Suprapubic skin (tissue), 4 donors: ENCODE measurements around the gene NLRC5.

Source experiments
- POLR2A ChIP-seq, 2 donors: fragments of 450-650 bp; IDR thresholded peaks; one replicate each; pipeline ENCODE4 v1.6.1; 2017; ENCODE audit warnings: antibody characterized with exemption in 2 of 2, mild to moderate bottlenecking in 2 of 2, moderate library complexity in 2 of 2
- POLR2AphosphoS5 ChIP-seq, 3 donors: sonication (generic); formaldehyde crosslinking; IDR thresholded peaks; one replicate each; pipeline ENCODE4 v1.6.1; 2017; ENCODE audit warnings: antibody characterized with exemption in 3 of 3
- TF ChIP-seq, protein P1 (sequence below), 2 donors: fragments of 200-600 bp in 1 of 2; fragments of 450-650 bp in 1 of 2; sonication (generic) in 1 of 2; IDR thresholded peaks; one replicate each; pipeline ENCODE4 v1.5.1; 2016 to 2019; ENCODE audit warnings: antibody characterized with exemption in 2 of 2, mild to moderate bottlenecking in 1 of 2, moderate library complexity in 1 of 2

GRCh38 chr16:57112403-57113041, 123.2 kb downstream of the NLRC5 start:
- TF ChIP-seq POLR2AphosphoS5 (IDR thresholded peaks at IDR 0.05): no peak
- TF ChIP-seq, protein P1, sequence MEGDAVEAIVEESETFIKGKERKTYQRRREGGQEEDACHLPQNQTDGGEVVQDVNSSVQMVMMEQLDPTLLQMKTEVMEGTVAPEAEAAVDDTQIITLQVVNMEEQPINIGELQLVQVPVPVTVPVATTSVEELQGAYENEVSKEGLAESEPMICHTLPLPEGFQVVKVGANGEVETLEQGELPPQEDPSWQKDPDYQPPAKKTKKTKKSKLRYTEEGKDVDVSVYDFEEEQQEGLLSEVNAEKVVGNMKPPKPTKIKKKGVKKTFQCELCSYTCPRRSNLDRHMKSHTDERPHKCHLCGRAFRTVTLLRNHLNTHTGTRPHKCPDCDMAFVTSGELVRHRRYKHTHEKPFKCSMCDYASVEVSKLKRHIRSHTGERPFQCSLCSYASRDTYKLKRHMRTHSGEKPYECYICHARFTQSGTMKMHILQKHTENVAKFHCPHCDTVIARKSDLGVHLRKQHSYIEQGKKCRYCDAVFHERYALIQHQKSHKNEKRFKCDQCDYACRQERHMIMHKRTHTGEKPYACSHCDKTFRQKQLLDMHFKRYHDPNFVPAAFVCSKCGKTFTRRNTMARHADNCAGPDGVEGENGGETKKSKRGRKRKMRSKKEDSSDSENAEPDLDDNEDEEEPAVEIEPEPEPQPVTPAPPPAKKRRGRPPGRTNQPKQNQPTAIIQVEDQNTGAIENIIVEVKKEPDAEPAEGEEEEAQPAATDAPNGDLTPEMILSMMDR (IDR thresholded peaks at IDR 0.05): no peak
- TF ChIP-seq POLR2A (IDR thresholded peaks at IDR 0.05): no peak
